Measurements from ENCODE around the gene HILPDA.

Gene HILPDA

GRCh38 chr7:128417071-128417470 lies 38.6 kb upstream of the HILPDA start:
- Histone ChIP-seq H3K27ac (ENCODE audit: low read length) (no peak overlapping the region), H3K9me3 (ENCODE audit: control insufficient read depth, insufficient read depth, low read length) (no peaks in the 10 kb centered on the region), H3K4me3 (ENCODE audit: low read length) (no peak overlapping the region), H3K27me3 (ENCODE audit: control insufficient read depth, insufficient read depth, low read length) (no peaks in the 10 kb centered on the region), H3K4me1 (ENCODE audit: control insufficient read depth, insufficient read depth, low read length) (no peaks in the 10 kb centered on the region), H3K36me3 (ENCODE audit: control insufficient read depth, insufficient read depth, low read length) (no peaks in the 10 kb centered on the region)
- no CpG with 5 or more reads among the region's 3 CpGs for WGBS (ENCODE audit: insufficient coverage, insufficient read length)
- DNase-seq (ENCODE audit: low read depth, low spot score), result no peak

DNA sequence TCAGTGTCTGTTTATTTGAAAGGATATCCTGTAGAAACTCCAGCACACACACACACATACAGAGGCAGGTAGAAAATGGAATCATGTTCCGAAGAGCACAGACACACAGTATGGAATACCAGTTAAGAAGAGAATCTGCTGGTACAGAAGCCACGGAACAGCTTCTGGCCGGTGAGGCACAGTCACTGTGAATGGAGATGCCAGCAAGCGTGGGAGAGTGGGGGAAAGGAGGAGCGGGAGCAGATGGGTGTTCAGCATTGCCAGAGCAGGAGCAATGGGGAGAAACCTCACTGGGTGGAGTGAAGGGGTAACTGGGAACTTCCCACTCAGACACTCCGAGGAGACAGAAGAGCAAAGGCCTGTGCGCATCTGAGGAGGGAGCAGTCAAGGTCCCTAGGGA lies 36.4 kb upstream of the HILPDA start:
- Histone ChIP-seq H3K36me3 (ENCODE audit: control insufficient read depth, insufficient read depth, low read length) (no peaks in the 10 kb centered on the region), H3K9me3 (ENCODE audit: control insufficient read depth, insufficient read depth, low read length) (no peaks in the 10 kb centered on the region), H3K27me3 (ENCODE audit: control insufficient read depth, insufficient read depth, low read length) (no peaks in the 10 kb centered on the region), H3K4me1 (ENCODE audit: control insufficient read depth, insufficient read depth, low read length) (no peaks in the 10 kb centered on the region), H3K27ac (ENCODE audit: low read length) (no peak overlapping the region), H3K4me3 (ENCODE audit: low read length) (no peak overlapping the region)
- no CpG with 5 or more reads among the region's 7 CpGs for WGBS (ENCODE audit: insufficient coverage, insufficient read length)
- no peak for DNase-seq (ENCODE audit: low read depth, low spot score)

GRCh38 chr7:128420773-128421172 lies 34.9 kb upstream of the HILPDA start:
- Histone ChIP-seq H3K9me3 (ENCODE audit: control insufficient read depth, insufficient read depth, low read length) (no peaks in the 10 kb centered on the region), H3K27me3 (ENCODE audit: control insufficient read depth, insufficient read depth, low read length) (no peaks in the 10 kb centered on the region), H3K4me3 (ENCODE audit: low read length) (no peak overlapping the region), H3K36me3 (ENCODE audit: control insufficient read depth, insufficient read depth, low read length) (no peaks in the 10 kb centered on the region), H3K27ac (ENCODE audit: low read length) (no peak overlapping the region), H3K4me1 (ENCODE audit: control insufficient read depth, insufficient read depth, low read length) (no peaks in the 10 kb centered on the region)
- WGBS (ENCODE audit: insufficient coverage, insufficient read length), result no CpG with 5 or more reads among the region's 1 CpG
- no peak for DNase-seq (ENCODE audit: low read depth, low spot score)

DNA sequence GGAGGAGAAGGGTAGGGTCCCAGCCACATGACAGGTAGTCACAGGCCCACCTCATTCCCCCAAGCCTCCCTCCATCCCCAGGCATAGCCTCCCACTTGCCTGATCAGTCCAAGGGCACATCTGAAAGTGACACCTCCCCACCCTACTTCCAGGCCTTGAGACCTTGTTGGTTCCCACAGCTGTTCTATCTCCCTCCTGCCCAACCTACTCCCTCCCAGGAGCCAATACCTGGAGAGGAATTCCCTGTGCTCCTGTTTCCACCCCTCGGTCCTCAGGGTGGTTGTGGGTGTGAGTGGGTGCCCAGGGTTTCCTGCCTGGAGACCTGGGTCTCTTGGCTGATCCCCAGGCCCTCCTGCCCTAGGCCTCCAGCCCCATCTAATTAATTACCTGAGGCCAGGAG lies 34.3 kb upstream of the HILPDA start:
- no peaks in the 10 kb centered on the region for H3K36me3 ChIP-seq (ENCODE audit: control insufficient read depth, insufficient read depth, low read length)
- no CpG with 5 or more reads among the region's 1 CpG for WGBS (ENCODE audit: insufficient coverage, insufficient read length)
- H3K27ac ChIP-seq (ENCODE audit: low read length), result no peak overlapping the region
- no peaks in the 10 kb centered on the region for H3K9me3 ChIP-seq (ENCODE audit: control insufficient read depth, insufficient read depth, low read length)
- no peak for DNase-seq (ENCODE audit: low read depth, low spot score)
- no peaks in the 10 kb centered on the region for H3K4me1 ChIP-seq (ENCODE audit: control insufficient read depth, insufficient read depth, low read length)
- no peak overlapping the region for H3K4me3 ChIP-seq (ENCODE audit: low read length)
- no peaks in the 10 kb centered on the region for H3K27me3 ChIP-seq (ENCODE audit: control insufficient read depth, insufficient read depth, low read length)

DNA sequence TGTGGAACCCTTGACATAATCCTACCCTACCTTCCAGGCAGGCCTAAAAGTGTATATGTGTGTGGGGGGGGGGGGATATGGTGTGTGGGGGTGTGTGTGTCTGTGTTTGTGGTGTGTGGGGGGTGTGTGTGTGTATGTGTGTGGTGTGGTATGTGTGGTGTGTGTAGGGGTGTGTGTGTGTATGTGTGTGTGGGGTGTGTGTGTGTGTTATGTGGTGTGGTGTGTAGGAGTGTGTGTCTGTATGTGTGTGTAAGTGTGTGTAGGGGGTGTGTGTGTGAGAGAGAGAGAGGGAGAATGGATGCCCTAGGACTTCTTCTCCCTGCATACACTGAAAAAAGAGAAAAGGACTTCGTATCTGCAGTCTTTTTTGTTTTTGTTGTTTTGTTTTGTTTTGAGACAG lies 33.6 kb upstream of the HILPDA start:
- no CpG with 5 or more reads among the region's 1 CpG for WGBS (ENCODE audit: insufficient coverage, insufficient read length)
- H3K4me3 ChIP-seq (ENCODE audit: low read length), result no peak overlapping the region

GRCh38 chr7:128422842-128423241 lies 32.8 kb upstream of the HILPDA start:
- no peak for DNase-seq (ENCODE audit: low read depth, low spot score)
- H3K27ac ChIP-seq (ENCODE audit: low read length), result no peak overlapping the region
- H3K4me3 ChIP-seq (ENCODE audit: low read length), result no peak overlapping the region
- H3K27me3 ChIP-seq (ENCODE audit: control insufficient read depth, insufficient read depth, low read length), result no peaks in the 10 kb centered on the region
- H3K36me3 ChIP-seq (ENCODE audit: control insufficient read depth, insufficient read depth, low read length), result no peaks in the 10 kb centered on the region
- no peaks in the 10 kb centered on the region for H3K4me1 ChIP-seq (ENCODE audit: control insufficient read depth, insufficient read depth, low read length)
- no peaks in the 10 kb centered on the region for H3K9me3 ChIP-seq (ENCODE audit: control insufficient read depth, insufficient read depth, low read length)
- WGBS (ENCODE audit: insufficient coverage, insufficient read length), result no CpG with 5 or more reads among the region's 3 CpGs

More for the DNA sequence above, 33.6 kb upstream of the HILPDA start:
- Histone ChIP-seq H3K27ac (ENCODE audit: low read length) (no peak overlapping the region), H3K4me1 (ENCODE audit: control insufficient read depth, insufficient read depth, low read length) (no peaks in the 10 kb centered on the region), H3K27me3 (ENCODE audit: control insufficient read depth, insufficient read depth, low read length) (no peaks in the 10 kb centered on the region), H3K9me3 (ENCODE audit: control insufficient read depth, insufficient read depth, low read length) (no peaks in the 10 kb centered on the region), H3K36me3 (ENCODE audit: control insufficient read depth, insufficient read depth, low read length) (no peaks in the 10 kb centered on the region)
- DNase-seq (ENCODE audit: low read depth, low spot score), result no peak

- no CpG with 5 or more reads among the region's 1 CpG for WGBS (ENCODE audit: insufficient coverage, insufficient read length)
- no peaks in the 10 kb centered on the region for H3K27me3 ChIP-seq (ENCODE audit: control insufficient read depth, insufficient read depth, low read length)
- H3K4me3 ChIP-seq (ENCODE audit: low read length), result no peak overlapping the region
- no peaks in the 10 kb centered on the region for H3K9me3 ChIP-seq (ENCODE audit: control insufficient read depth, insufficient read depth, low read length)
- H3K36me3 ChIP-seq (ENCODE audit: control insufficient read depth, insufficient read depth, low read length), result no peaks in the 10 kb centered on the region
- H3K27ac ChIP-seq (ENCODE audit: low read length), result no peak overlapping the region
- DNase-seq (ENCODE audit: low read depth, low spot score), result no peak
- H3K4me1 ChIP-seq (ENCODE audit: control insufficient read depth, insufficient read depth, low read length), result no peaks in the 10 kb centered on the region
These were observed 30.9 kb upstream of the HILPDA start for GRCh38 chr7:128424686-128425275.

- no peaks in the 10 kb centered on the region for H3K4me1 ChIP-seq (ENCODE audit: control insufficient read depth, insufficient read depth, low read length)
- no peak overlapping the region for H3K4me3 ChIP-seq (ENCODE audit: low read length)
- H3K27ac ChIP-seq (ENCODE audit: low read length), result no peak overlapping the region
- DNase-seq (ENCODE audit: low read depth, low spot score), result no peak
- H3K36me3 ChIP-seq (ENCODE audit: control insufficient read depth, insufficient read depth, low read length), result no peaks in the 10 kb centered on the region
- WGBS (ENCODE audit: insufficient coverage, insufficient read length), result no CpG with 5 or more reads among the region's 4 CpGs
- H3K27me3 ChIP-seq (ENCODE audit: control insufficient read depth, insufficient read depth, low read length), result no peaks in the 10 kb centered on the region
- no peaks in the 10 kb centered on the region for H3K9me3 ChIP-seq (ENCODE audit: control insufficient read depth, insufficient read depth, low read length)
These were observed 29.8 kb upstream of the HILPDA start for GRCh38 chr7:128425850-128426249.

DNA sequence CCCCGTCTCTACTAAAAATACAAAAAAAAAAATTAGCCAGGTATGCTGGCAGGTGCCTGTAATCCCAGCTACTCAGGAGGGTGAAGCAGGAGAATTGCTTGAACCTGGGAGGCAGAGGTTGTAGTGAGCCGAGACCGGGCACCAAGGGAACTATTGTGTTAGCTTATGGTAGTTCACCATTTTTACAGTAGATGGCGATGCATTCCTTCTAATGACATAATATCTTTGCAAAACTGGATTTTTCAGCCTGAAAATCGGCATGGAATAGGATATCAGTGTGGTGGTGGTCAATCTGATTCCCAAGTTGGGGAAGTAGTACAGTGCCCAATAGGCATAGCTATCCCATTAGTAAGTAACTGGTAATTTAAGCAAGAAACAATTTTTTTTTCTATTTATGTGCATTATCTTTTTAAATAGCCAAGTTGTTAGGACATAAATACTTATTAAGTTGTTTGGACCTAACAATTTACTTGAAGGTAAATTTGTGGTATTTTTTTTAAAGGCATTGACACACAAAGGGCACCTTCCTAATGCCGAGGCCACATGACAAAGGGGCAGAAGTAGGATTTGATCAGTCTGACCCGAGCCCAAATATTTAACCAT lies 28.3 kb upstream of the HILPDA start:
- Histone ChIP-seq H3K27me3 (ENCODE audit: control insufficient read depth, insufficient read depth, low read length) (no peaks in the 10 kb centered on the region), H3K36me3 (ENCODE audit: control insufficient read depth, insufficient read depth, low read length) (no peaks in the 10 kb centered on the region), H3K4me1 (ENCODE audit: control insufficient read depth, insufficient read depth, low read length) (no peaks in the 10 kb centered on the region), H3K9me3 (ENCODE audit: control insufficient read depth, insufficient read depth, low read length) (no peaks in the 10 kb centered on the region), H3K4me3 (ENCODE audit: low read length) (no peak overlapping the region), H3K27ac (ENCODE audit: low read length) (no peak overlapping the region)
- DNase-seq (ENCODE audit: low read depth, low spot score), result no peak
- no CpG with 5 or more reads among the region's 7 CpGs for WGBS (ENCODE audit: insufficient coverage, insufficient read length)

DNA sequence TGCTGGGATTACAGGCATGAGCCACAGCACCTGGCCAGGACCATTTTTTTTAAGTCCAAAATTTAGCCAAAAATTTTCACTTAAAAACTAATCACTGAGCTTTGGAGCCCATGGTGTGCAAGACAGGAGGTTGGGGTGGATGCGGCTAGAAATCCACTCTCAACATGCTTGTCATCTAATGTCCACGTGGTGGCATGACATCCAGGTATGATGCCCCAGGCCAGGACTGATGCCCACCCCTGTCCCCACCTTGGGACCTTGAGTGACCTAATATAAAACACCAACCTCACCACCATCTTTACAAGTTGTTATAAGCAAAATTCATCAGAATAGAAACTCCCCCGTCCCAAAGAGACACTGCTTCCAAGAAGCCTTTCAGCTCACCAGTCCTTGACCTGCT lies 25.5 kb upstream of the HILPDA start:
- WGBS (ENCODE audit: insufficient coverage, insufficient read length), result no CpG with 5 or more reads among the region's 3 CpGs
- H3K4me3 ChIP-seq (ENCODE audit: low read length), result no peak overlapping the region
- H3K36me3 ChIP-seq (ENCODE audit: control insufficient read depth, insufficient read depth, low read length), result no peaks in the 10 kb centered on the region
- 0 out of 2 replicates have a peak, but pooled peaks cover under 1% of the 10 kb centered on the region for H3K4me1 ChIP-seq (ENCODE audit: control insufficient read depth, insufficient read depth, low read length)
- no peaks in the 10 kb centered on the region for H3K27me3 ChIP-seq (ENCODE audit: control insufficient read depth, insufficient read depth, low read length)
- no peak for DNase-seq (ENCODE audit: low read depth, low spot score)
- no peak overlapping the region for H3K27ac ChIP-seq (ENCODE audit: low read length)
- no peaks in the 10 kb centered on the region for H3K9me3 ChIP-seq (ENCODE audit: control insufficient read depth, insufficient read depth, low read length)

GRCh38 chr7:128431221-128431620 lies 24.5 kb upstream of the HILPDA start:
- DNase-seq (ENCODE audit: low read depth, low spot score), result no peak
- Histone ChIP-seq H3K27ac (ENCODE audit: low read length) (no peak overlapping the region), H3K9me3 (ENCODE audit: control insufficient read depth, insufficient read depth, low read length) (no peaks in the 10 kb centered on the region), H3K27me3 (ENCODE audit: control insufficient read depth, insufficient read depth, low read length) (no peaks in the 10 kb centered on the region), H3K36me3 (ENCODE audit: control insufficient read depth, insufficient read depth, low read length) (no peaks in the 10 kb centered on the region), H3K4me1 (ENCODE audit: control insufficient read depth, insufficient read depth, low read length) (0 out of 2 replicates have a peak, but pooled peaks cover 1% of the 10 kb centered on the region), H3K4me3 (ENCODE audit: low read length) (no peak overlapping the region)
- no CpG with 5 or more reads among the region's 6 CpGs for WGBS (ENCODE audit: insufficient coverage, insufficient read length)
